Activated T-helper 1 cell treated with anti-CD3 and anti-CD28 coated beads, Interleukin-12 subunit alpha, Interleukin-12 subunit beta, Interleukin-2, Interleukin-4 antibody, amounts not matched to agents 30 ng/mL and 10 ng/mL and 1 ng/mL, durations not matched to agents 14 hours and 24 hours and 36 hours (primary cell): ENCODE measurements around the gene FBXL13. TPM values are rescaled to one million over a fixed set of nuclear protein-coding genes. Genes with fewer than 3 reads are reported as not detected.
"Not testable (repeated sequence)": the region's sequence is repeated elsewhere in the genome, so short reads cannot be mapped to it uniquely, and the experiment has no call there.

Experiments
- DNase-seq: peaks from one replicate; pipeline ENCODE4 v3.0.0; 2021; ENCODE audit warnings: low spot score
- H3K27ac Mint-ChIP-seq: one replicate; pipeline ENCODE4 v1.8.0; 2021; ENCODE audit warnings: mild to moderate bottlenecking, mixed read lengths
- H3K27me3 Mint-ChIP-seq: one replicate; pipeline ENCODE4 v1.8.0; 2022; ENCODE audit warnings: mild to moderate bottlenecking, moderate library complexity, mixed read lengths; ENCODE audit not compliant: insufficient read depth
- H3K36me3 Mint-ChIP-seq: one replicate; pipeline ENCODE4 v1.8.0; 2021; ENCODE audit warnings: low read depth, mixed read lengths
- H3K4me1 Mint-ChIP-seq: one replicate; pipeline ENCODE4 v1.8.0; 2021; ENCODE audit warnings: low read depth, mixed read lengths
- H3K4me3 Mint-ChIP-seq: one replicate; pipeline ENCODE4 v1.8.0; 2021; ENCODE audit warnings: mild to moderate bottlenecking, moderate library complexity, mixed read lengths
- H3K9me3 Mint-ChIP-seq: one replicate; pipeline ENCODE4 v1.8.0; 2021; ENCODE audit warnings: mixed read lengths
- intact Hi-C: fragments of 100-400 bp; cut with micrococcal nuclease; formaldehyde crosslinking; loops from one replicate; pipeline ENCODE4 v1.15.1; 2024
- total RNA-seq: library from RNA; stranded (reverse); gene quantifications from 2 replicates; pipeline ENCODE4 v1.2.3, GENCODE V29; 2022

Gene FBXL13
- total RNA-seq, 1 donor from 2014 or later = 0.34 TPM

DNA sequence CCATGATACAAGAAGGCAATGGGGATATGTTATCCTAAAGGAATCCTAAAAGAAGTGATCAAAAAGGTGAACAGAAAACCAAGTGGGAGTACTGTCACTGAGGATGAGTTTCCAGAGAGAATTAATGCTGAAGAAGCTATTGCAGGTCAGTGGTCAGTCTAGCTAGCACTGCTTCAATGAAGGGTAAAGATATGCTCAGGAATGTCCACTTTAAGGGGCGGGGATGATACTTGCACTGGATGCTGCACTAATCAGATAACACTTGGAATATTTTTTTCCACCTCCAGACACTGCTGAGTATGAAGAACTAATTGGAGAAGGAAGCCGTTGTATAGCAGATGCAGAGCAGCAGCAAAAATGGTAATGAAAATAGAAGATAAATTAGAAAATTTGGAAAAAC lies 86.5 kb downstream of the FBXL13 start:
- Mint-ChIP-seq H3K4me1 (peaks cover 5% of the 10 kb centered on the region), H3K36me3 (no peaks in the 10 kb centered on the region), H3K9me3 (no peaks in the 10 kb centered on the region), H3K27me3 (no peaks in the 10 kb centered on the region), H3K27ac (no peak overlapping the region), H3K4me3 (no peak overlapping the region)
- intact Hi-C loops = no loop called here
- no peak for DNase-seq

DNA sequence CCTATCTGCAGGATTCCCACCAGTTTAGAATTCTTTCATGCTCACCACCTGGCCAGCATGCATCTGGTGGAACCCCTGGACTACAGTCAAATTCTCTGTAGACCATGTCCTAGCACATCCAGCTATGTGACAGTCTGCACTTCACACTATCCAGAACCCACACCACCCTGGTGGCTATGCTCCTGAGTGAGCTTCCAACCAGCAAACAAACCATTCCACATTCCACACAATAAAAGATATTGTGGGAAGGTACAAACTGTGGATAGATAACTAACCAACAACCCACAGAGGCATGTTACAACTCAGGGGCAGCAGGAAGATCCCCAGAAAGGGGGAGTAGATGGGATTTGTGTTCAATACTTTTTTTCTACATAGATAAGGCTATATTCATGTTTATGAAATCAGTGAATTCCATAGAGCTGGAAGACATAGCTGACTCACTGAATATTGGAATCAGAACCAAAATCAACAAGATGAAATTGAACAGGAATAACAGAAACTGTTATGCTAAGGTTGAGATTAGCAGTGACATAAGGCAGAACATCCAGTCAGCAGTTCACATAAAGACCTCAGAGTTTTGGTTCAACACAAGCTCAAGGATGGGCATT lies 89.3 kb downstream of the FBXL13 start:
- no peaks in the 10 kb centered on the region for H3K36me3 Mint-ChIP-seq
- H3K27me3 Mint-ChIP-seq = no peaks in the 10 kb centered on the region

DNA sequence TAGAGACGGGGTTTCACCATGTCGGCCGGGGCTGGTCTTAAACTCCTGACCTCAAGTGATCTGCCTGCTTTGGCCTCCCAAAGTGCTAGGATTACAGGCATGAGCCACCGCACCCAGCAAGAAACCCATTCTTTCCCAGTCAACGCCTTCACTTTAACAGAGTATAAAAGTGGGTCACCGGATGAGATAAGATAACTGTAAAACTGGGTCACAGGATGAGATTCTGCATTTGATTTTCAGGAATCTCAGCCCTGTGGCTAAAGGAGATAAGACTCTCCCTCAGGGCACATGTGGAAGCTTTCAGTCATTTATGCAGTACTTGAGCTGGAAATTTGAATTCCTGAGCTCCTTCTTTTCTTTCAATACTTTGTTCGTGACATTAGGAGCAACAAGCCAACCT lies 91.0 kb downstream of the FBXL13 start:
- H3K4me3 Mint-ChIP-seq = no peak overlapping the region
- intact Hi-C loops = no loop called here
- H3K9me3 Mint-ChIP-seq = no peaks in the 10 kb centered on the region
- H3K27ac Mint-ChIP-seq = no peak overlapping the region
- H3K36me3 Mint-ChIP-seq = no peaks in the 10 kb centered on the region
- DNase-seq = no peak
- H3K27me3 Mint-ChIP-seq = no peaks in the 10 kb centered on the region
- H3K4me1 Mint-ChIP-seq = no peaks in the 10 kb centered on the region

More for the DNA sequence above, 89.3 kb downstream of the FBXL13 start:
- Mint-ChIP-seq H3K9me3 (no peaks in the 10 kb centered on the region), H3K27ac (no peak overlapping the region), H3K4me3 (no peak overlapping the region), H3K4me1 (no peaks in the 10 kb centered on the region)
- no peak for DNase-seq
- intact Hi-C loops = no loop called here

DNA sequence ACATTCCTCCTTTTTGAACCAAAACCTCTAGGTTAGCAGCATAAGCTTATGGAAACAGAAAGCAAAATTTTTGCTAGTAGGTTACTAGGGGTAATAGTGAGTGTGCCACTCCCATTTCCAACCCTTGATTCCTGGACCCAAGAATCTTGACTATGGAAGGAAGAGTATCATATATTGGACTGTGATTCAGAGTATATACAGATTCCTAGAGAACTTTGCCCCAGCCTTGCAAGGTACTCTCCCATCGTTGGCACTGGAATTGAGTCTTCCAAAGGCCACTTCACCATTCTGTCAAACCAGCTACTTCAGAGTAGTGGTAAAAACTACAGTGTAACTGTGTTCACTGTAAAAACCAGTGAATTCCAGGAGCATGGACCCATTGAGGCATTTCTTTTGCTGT lies 92.4 kb downstream of the FBXL13 start:
- intact Hi-C loops = no loop called here
- Mint-ChIP-seq H3K9me3 (no peaks in the 10 kb centered on the region), H3K4me3 (no peak overlapping the region), H3K36me3 (no peaks in the 10 kb centered on the region), H3K27me3 (no peaks in the 10 kb centered on the region), H3K27ac (no peak overlapping the region), H3K4me1 (no peaks in the 10 kb centered on the region)
- no peak for DNase-seq

DNA sequence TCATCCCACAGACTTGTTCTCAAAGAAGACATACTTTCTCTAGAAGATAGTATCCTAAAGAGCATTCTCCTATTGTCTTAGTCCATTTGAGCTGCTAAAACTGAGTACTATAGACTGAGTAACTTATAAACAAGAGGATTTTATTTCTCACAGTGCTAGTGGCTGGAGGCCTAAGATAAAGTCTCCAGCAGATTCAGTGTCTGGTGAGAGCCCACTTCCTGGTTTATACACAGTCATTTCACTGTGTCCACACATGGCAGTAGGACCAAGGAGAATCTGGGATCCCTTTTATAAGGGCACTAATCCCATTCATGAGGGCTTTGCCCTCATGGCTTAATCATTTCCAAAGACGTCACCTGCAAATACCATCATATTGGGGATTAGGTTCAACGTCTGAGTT lies 93.1 kb downstream of the FBXL13 start:
- no peaks in the 10 kb centered on the region for H3K27me3 Mint-ChIP-seq
- intact Hi-C loops = no loop called here

DNA sequence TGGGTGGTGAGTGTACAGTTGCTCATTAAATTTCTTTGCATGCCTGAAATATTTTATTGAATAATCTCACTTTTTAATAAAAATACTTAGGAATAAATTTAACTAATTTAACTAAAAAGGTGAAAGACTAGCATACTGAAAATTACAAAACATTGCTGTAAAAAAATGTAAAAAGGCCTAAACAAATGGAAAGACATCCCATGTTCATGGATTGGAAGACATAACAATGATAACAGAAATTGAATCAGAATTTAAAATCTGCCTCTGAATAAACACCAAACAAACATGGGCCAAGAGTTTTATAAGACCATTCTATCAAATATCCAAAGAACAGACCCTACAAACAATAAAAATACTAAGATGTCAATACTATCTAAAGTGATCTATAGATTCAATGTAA lies 94.9 kb downstream of the FBXL13 start:
- intact Hi-C loops = no loop called here
- H3K27me3 Mint-ChIP-seq = no peaks in the 10 kb centered on the region

More for the DNA sequence above, 93.1 kb downstream of the FBXL13 start:
- no peak overlapping the region for H3K27ac Mint-ChIP-seq
- H3K4me3 Mint-ChIP-seq = no peak overlapping the region
- no peaks in the 10 kb centered on the region for H3K36me3 Mint-ChIP-seq
- H3K9me3 Mint-ChIP-seq = no peaks in the 10 kb centered on the region
- H3K4me1 Mint-ChIP-seq = no peaks in the 10 kb centered on the region
- DNase-seq = no peak

DNA sequence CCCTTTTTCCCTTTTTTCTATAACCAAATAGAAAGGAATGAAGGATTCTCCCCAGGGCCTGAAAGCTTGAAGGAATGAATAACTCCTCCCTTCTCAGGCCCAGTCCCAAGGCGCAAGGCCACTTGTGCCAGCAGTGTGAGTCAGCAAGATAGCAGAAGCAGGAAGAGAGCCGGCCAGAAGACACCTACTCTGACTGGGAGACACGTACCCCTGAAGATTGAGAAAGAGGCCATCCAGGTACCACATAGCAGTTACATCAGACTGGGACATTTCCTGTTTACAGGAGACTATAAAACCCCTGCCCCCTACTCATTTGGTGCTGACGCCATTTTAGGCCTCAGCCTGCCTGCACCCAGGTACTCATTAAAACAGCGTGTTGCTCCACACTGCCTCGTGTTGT lies 96.3 kb downstream of the FBXL13 start:
- Mint-ChIP-seq H3K9me3 (no peaks in the 10 kb centered on the region), H3K4me1 (no peaks in the 10 kb centered on the region), H3K27ac (no peak overlapping the region), H3K36me3 (no peaks in the 10 kb centered on the region), H3K4me3 (no peak overlapping the region), H3K27me3 (no peaks in the 10 kb centered on the region)
- intact Hi-C loops = no loop called here
- DNase-seq = no peak

More for the DNA sequence above, 94.9 kb downstream of the FBXL13 start:
- H3K9me3 Mint-ChIP-seq = no peaks in the 10 kb centered on the region
- H3K4me1 Mint-ChIP-seq = no peaks in the 10 kb centered on the region
- H3K4me3 Mint-ChIP-seq = no peak overlapping the region
- H3K27ac Mint-ChIP-seq = no peak overlapping the region
- no peak for DNase-seq
- no peaks in the 10 kb centered on the region for H3K36me3 Mint-ChIP-seq

DNA sequence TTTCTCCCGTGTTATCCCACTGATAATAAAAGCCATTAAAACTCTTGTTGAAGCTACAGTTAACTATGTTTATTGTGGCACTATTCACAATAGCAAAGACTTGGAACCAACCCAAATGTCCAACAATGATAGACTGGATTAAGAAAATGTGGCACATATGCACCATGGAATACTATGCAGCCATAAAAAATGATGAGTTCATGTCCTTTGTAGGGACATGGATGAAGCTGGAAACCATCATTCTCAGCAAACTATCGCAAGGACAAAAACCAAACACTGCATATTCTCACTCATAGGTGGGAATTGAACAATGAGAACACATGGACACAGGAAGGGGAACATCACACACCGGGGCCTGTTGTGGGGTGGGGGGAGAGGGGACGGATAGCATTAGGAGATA lies 97.0 kb downstream of the FBXL13 start:
- intact Hi-C loops, DNase-seq, H3K9me3 Mint-ChIP-seq, H3K36me3 Mint-ChIP-seq, H3K4me1 Mint-ChIP-seq, H3K27me3 Mint-ChIP-seq, H3K27ac Mint-ChIP-seq, H3K4me3 Mint-ChIP-seq: not testable (repeated sequence)

DNA sequence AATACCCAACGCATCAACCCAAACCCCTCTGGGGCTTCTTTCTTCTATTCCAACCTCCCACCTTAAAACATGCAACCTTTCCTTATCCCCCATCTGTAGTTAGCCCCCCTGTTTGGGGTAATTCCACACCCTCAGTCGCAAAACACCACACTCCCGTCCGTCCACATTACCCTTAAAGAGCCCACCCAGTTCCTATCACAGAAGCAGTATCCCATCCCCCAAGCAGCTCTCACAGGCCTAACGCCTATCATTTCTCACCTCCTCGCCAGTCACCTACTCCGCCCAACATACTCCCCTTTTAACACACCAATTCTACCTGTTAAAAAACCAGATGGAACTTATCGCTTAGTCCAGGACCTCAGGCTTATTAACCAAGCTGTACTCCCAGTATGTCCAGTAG lies 98.1 kb downstream of the FBXL13 start:
- intact Hi-C loops = no loop called here
- Mint-ChIP-seq H3K36me3 (no peaks in the 10 kb centered on the region), H3K27me3 (no peaks in the 10 kb centered on the region), H3K27ac (no peak overlapping the region), H3K4me3 (no peak overlapping the region), H3K4me1 (no peaks in the 10 kb centered on the region), H3K9me3 (no peaks in the 10 kb centered on the region)
- no peak for DNase-seq

DNA sequence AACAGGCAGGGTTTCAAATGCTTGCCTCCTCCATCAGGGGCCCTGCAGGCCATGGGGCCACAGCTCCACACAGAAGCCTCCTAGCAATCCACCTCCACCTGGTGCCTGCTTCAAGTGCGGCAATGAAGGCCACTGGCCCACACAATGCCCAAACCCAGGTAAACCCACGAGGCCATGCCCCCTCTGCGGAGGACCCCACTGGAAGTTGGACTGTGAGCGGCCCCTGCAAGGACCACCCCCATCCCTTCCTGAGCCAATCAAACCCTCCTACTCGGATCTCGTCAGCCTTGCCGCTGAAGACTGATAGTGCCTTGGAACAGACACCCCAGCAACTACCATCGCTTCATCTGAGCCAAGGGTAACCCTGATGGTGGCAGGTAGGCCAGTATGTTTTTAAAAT lies 98.7 kb downstream of the FBXL13 start:
- no peak for DNase-seq
- Mint-ChIP-seq H3K9me3 (no peaks in the 10 kb centered on the region), H3K4me3 (no peak overlapping the region), H3K36me3 (no peaks in the 10 kb centered on the region), H3K4me1 (no peaks in the 10 kb centered on the region), H3K27me3 (no peaks in the 10 kb centered on the region), H3K27ac (no peak overlapping the region)
- intact Hi-C loops = no loop called here

DNA sequence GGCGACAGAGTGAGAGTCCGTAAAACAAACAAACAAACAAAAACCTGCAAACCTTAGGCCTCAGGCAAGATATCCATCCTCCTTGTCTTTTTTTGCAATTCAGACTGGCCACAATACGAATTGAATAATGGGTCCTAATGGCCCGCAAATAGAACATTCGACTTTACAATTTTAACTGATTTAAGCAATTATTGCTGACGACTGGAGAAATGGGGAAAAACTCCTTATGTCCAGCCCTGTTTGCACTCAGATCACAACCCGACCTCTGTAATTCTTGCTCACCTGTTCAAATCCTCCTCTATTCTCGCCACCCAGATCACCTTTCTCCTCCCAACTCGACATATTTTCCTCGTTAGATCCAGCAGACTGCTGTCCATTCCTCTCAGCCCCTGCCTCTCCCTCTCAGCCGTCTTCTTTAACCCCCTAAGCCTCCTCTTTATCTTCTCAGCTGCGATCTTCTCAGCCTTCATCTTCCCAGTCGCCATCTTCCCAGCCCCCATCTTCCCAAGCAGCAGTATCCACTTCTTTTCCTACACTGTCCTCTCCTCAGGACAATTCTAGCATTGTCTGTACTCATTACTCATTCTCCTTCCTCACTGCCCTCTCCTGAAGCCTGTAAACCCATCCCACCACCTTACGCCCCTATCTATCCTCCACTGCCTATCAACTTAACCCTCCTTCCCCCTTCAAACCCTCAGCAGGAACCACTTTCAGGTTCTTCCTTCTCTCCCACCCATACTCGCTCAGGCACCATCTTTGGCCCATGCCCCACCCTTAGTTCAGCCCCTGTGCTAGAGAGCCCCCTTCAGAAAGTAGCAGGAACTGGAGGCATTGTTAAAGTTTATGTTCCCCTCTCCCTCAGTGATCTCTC lies 100.0 kb downstream of the FBXL13 start:
- no peak overlapping the region for H3K4me3 Mint-ChIP-seq
- no peaks in the 10 kb centered on the region for H3K36me3 Mint-ChIP-seq
- no peaks in the 10 kb centered on the region for H3K4me1 Mint-ChIP-seq
- H3K9me3 Mint-ChIP-seq = no peaks in the 10 kb centered on the region
- no peaks in the 10 kb centered on the region for H3K27me3 Mint-ChIP-seq
- no peak for DNase-seq
- H3K27ac Mint-ChIP-seq = no peak overlapping the region
- intact Hi-C loops = no loop called here

DNA sequence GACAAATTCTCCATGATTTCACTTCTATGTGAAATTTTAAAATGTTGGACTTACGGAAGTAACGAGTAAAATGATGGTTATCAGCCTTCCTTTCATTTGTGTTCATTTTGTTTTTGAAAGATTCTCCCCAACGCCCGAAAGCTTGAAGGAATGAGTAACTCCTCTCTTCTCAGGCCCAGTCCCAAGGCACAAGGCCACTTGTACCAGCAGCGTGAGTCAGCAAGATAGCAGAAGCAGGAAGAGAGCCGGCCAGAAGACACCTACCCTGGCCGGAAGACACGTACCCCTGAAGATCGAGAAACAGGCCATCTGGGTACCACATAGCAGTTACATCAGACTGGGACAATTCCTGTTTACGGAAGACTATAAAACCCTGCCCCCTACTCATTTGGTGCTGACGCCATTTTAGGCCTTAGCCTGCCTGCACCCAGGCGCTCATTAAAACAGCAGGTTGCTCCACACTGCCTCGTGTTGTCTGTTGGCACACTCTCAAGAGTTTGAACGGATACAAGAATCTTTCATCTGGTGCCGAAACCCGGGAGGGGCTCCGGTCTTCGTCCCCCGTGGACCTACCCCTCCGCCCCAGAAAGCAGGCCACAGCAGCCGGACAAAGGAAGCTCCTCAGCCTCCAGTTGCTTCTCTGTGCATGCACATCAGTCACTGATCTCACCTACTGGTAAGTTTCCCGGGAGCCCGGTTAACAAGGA lies 101.3 kb downstream of the FBXL13 start:
- Mint-ChIP-seq H3K27me3 (no peaks in the 10 kb centered on the region), H3K4me3 (no peak overlapping the region), H3K4me1 (no peaks in the 10 kb centered on the region), H3K9me3 (no peaks in the 10 kb centered on the region), H3K36me3 (no peaks in the 10 kb centered on the region), H3K27ac (no peak overlapping the region)
- intact Hi-C loops = no loop called here
- DNase-seq = no peak

DNA sequence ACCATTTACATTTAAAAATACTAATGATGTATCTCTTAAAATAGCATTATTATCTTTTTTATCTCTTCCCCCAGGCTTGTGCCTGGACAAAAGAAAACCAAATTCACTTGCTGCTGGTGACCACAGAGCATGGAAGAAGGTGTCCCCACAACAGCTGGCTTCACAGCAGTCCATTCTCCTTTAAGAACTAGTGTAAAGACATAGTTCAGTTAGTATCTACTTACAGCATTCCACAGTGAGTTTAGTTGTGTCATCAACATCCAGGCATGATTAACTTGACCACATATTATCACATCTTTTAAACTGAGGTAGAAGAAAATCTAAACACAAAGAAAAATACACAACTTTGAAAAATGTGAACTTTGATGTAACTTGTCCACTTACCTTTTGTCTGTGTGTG lies 106.8 kb downstream of the FBXL13 start:
- H3K27ac Mint-ChIP-seq = no peak overlapping the region
- H3K4me3 Mint-ChIP-seq = no peak overlapping the region

More for the DNA sequence above, 106.8 kb downstream of the FBXL13 start:
- no peak for DNase-seq
- intact Hi-C loops = no loop called here
- Mint-ChIP-seq H3K27me3 (no peaks in the 10 kb centered on the region), H3K36me3 (no peaks in the 10 kb centered on the region), H3K4me1 (no peaks in the 10 kb centered on the region), H3K9me3 (no peaks in the 10 kb centered on the region)
